ENCODE measurements around the gene TUBGCP6. TPM values are rescaled to one million over a fixed set of nuclear protein-coding genes. Genes with fewer than 3 reads are reported as not detected.

TUBGCP6 gene
- total RNA-seq, 1 experiment from 2014 or later: 38.6 TPM

- TF ChIP-seq ZNF274 (IDR thresholded peaks at IDR 0.05; ENCODE audit: low read depth, low read length): no peak
- TF ChIP-seq ZBTB33 (IDR thresholded peaks at IDR 0.05; ENCODE audit: extremely low read depth, insufficient replicate concordance, low read length): no peak
- TF ChIP-seq CEBPB (IDR thresholded peaks at IDR 0.05; ENCODE audit: low read depth): no peak
- TF ChIP-seq SP1 (IDR thresholded peaks at IDR 0.05; ENCODE audit: low read depth): no peak
- TF ChIP-seq CBX3 (IDR thresholded peaks at IDR 0.05; ENCODE audit: low read depth): no peak
- no peak for TF ChIP-seq JUND (IDR thresholded peaks at IDR 0.05)
- TF ChIP-seq YY1 (IDR thresholded peaks at IDR 0.05; ENCODE audit: extremely low read depth, insufficient replicate concordance, low read depth, low read length): no peak
- no peak for TF ChIP-seq TCF7L2 (IDR thresholded peaks at IDR 0.05; ENCODE audit: borderline replicate concordance, extremely low read depth, insufficient read depth, insufficient read length)
- no peak for TF ChIP-seq MAX (IDR thresholded peaks at IDR 0.05)
- TF ChIP-seq REST (IDR thresholded peaks at IDR 0.05; ENCODE audit: low read depth): no peak
- no peak for TF ChIP-seq ATF3 (IDR thresholded peaks at IDR 0.05)
- no peak for TF ChIP-seq SIN3A (IDR thresholded peaks at IDR 0.05; ENCODE audit: low read depth)
- no TSS peak for BruUV-seq (replicated peaks)
- Histone ChIP-seq H3K9ac (ENCODE audit: low read length) (no peak overlapping the region), H3K4me1 (ENCODE audit: control insufficient read depth in 1 of 2, insufficient read depth in 2 of 2, low read length in 2 of 2) (peaks cover 0 to 8% of the 10 kb centered on the region in 2 experiments; a peak in 3 of 4 replicates), H3K36me3 (ENCODE audit: control insufficient read depth in 1 of 2, insufficient read depth in 2 of 2, low read length in 2 of 2) (peaks cover 27 to 43% of the 10 kb centered on the region in 2 experiments), H3K9me3 (ENCODE audit: control insufficient read depth in 1 of 2, insufficient read depth in 1 of 2, low read depth in 1 of 2, low read length in 2 of 2) (no peaks in the 10 kb centered on the region), H3K27me3 (ENCODE audit: insufficient read depth, low read length) (no peaks in the 10 kb centered on the region), H3K27ac (ENCODE audit: low read depth, low read length) (no peak overlapping the region), H3K4me3 (replicated peaks in 1 of 2; ENCODE audit: low read depth in 1 of 2, low read length in 2 of 2) (no peak overlapping the region), H2AFZ (ENCODE audit: low read depth, low read length, poor library complexity, severe bottlenecking) (no peak overlapping the region), H3K79me2 (ENCODE audit: insufficient read depth, low read length) (peaks cover 17% of the 10 kb centered on the region; the same call in 1 of the 2 replicates), H3K4me2 (ENCODE audit: low read length) (no peak overlapping the region), H4K20me1 (ENCODE audit: insufficient read depth) (no peaks in the 10 kb centered on the region), H3K9me2 (ENCODE audit: insufficient read depth) (no peaks in the 10 kb centered on the region)
- RAD21 ChIA-PET (ENCODE audit: low non-redundant PET in 1 of 2, low total read pairs in 2 of 2, uncharacterized antibody in 2 of 2, unreplicated experiment in 2 of 2): no interaction called here
- intact Hi-C loops (cut with micrococcal nuclease): no loop called here
- ATAC-seq: no peak
- CTCF ChIA-PET: no interaction called here
- DNase-seq (ENCODE audit: low read depth, low spot score): no peak
- POLR2A ChIA-PET: no interaction called here
These were observed 29.3 kb downstream of the TUBGCP6 start for GRCh38 chr22:50215297-50216054.

All from HCT116 (cell line).